SKM-1 (cell line): ENCODE results near the gene CRHR2.

ENCODE experiments used
- DNase-seq: peaks from one replicate; lab custom pipeline; 2025; ENCODE audit not compliant: unreplicated experiment; lab: John Stamatoyannopoulos, UW

The CRHR2 gene

GRCh38 chr7:30633223-30633622 is 49.0 kb downstream of the CRHR2 start:
- no peak for DNase-seq

GRCh38 chr7:30630986-30631385 is 51.3 kb downstream of the CRHR2 start:
- DNase-seq = no peak

DNA sequence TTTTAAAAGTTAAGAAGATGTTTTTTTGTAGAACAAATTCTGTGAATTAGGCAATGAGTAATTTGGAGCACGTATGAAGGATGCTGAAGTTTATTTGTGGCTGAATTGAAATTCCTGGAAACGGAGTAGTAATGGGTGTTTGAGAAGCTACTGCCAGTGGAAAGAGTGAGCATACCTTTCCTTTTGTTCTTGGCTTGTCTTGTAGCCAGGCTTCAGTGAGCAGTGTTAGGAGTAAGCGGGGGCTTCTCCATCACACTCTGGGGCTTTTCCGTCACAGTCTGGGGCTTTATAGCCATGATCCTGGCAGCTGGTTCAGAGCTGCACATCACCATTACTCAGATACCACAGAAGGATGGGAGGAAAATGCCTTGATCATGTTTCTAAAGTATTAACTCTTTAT is 55.2 kb downstream of the CRHR2 start:
- DNase-seq = no peak

DNA sequence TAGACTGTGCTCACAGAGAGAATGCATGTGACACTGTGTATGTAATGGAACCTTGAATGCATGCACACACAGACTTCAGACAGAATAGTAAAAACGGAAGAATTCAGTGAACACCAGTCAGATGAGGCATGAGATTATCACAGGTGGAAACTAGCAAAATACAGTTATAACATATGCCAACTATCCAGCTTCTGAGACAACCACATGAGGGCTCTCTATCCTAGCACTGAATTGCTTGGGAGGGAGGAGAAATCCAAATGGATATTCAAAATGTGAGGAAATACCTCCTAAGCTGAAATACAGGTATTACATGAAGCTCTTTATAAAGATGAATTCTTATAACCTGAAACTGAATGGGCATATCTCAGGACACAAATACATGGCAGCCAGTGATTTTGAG is 57.0 kb downstream of the CRHR2 start:
- no peak for DNase-seq

GRCh38 chr7:30618961-30619360 is 63.3 kb downstream of the CRHR2 start:
- no peak for DNase-seq

- DNase-seq = no peak
Observed at GRCh38 chr7:30618080-30618676, 64.1 kb downstream of the CRHR2 start.

- DNase-seq = no peak
Observed at GRCh38 chr7:30617359-30617758, 64.9 kb downstream of the CRHR2 start.

DNA sequence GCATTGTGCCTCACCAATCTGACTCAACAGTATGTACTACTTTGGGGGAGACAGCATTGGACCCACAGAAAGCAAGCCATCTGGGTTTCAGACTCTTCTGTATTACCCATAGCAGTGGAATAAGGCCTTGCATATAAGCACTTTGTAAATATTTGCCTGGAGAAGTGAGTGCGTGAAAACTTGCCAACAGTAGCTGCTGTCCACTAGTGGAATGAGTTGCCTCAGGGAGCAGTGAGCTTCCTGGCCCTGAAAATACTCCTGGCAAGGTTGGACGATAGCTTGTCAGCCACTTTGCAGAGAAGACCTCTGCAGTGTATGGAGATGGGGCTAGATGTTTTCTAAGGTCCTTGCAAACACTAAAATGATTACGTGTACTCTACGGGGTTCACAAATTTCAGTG is 65.9 kb downstream of the CRHR2 start:
- DNase-seq = no peak

DNA sequence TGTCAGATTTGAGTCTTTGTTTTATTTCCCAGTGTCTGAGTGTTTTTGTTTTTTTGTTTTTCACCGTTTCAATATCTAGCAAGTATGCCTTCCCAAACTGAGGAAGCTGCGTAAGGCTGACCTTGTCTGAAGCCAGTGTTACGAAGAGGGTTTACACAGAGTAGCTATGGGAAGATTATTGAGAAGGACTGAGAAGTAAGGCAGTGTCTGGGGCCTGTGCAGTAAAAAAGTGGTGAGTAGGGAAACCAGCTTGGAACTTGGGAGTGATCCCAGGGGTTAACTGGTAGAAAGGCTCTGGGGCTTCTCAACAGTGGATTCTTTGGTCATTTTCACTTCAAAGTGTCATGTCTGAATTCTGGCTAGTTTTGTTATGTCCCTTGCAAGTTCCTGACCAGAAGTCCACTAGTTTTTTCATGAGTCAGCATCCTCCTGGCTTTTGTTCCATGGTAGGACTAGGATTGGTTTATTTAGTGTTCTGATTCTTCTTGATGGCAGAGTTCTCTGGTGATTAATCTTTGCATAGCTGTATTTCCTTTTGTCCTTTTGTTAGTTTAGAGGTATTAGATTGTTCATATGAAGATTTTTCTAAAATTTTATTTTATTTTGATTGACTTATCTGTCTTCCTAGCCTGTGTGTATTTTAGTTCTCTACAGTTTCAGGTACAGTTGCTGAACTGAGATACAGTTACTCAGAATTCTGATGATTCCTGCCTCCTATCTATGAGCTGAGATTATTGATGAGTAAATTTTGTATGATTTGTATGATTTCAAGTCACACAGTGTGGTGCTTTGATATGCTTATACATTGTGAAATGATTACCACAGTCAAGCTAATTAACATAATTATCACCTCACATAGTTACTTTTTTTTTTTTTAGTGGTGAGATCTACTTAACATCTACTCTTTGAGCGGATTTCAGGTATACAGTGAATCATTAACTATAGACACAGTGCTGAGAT is 68.6 kb downstream of the CRHR2 start:
- DNase-seq = no peak

GRCh38 chr7:30612658-30613265 is 69.5 kb downstream of the CRHR2 start:
- no peak for DNase-seq

- no peak for DNase-seq
Observed at GRCh38 chr7:30605832-30606231, 76.4 kb downstream of the CRHR2 start.

DNA sequence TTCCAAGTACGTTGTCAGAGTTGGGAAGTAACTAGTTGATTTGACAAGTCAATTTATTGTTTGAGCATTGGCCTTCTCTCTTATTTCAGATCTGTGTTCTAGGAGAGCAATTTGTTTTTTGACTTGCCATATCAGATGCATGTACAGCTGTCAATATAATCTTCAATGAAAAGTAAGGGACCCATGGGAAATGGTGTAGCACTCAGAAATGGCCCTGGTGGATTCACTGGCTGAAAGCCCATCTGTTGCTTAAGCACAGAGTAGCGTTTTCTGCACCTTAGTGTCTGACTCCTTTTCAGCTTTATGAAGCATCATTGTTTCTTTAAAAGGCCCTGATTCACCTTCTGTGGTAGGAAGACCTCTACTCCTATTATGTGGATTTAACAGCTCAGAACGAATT is 77.4 kb downstream of the CRHR2 start:
- DNase-seq = no peak
